Subcutaneous adipose tissue (tissue), 4 donors: ENCODE measurements around the gene SLC35F3. TPM values are rescaled to one million over a fixed set of nuclear protein-coding genes. Genes with fewer than 3 reads are reported as not detected.

ENCODE experiments used
- CTCF ChIP-seq: fragments of 450-650 bp; IDR thresholded peaks from one replicate; pipeline ENCODE4 v1.5.1; 2016; ENCODE audit warnings: low read depth, mild to moderate bottlenecking, control low read depth, antibody characterized with exemption, moderate library complexity
- total RNA-seq, 4 donors: library from RNA; depleted of rRNA; stranded (reverse); fragments of >200 nt; gene quantifications; one replicate each; pipeline ENCODE4 v1.1.0, GENCODE V29; 2016

The SLC35F3 gene
- total RNA-seq, 4 donors from 2014 or later, result 0.44 TPM; not detected in 3

- no peak for TF ChIP-seq CTCF
These were observed 281.7 kb downstream of the SLC35F3 start for GRCh38 chr1:234186037-234186688.

DNA sequence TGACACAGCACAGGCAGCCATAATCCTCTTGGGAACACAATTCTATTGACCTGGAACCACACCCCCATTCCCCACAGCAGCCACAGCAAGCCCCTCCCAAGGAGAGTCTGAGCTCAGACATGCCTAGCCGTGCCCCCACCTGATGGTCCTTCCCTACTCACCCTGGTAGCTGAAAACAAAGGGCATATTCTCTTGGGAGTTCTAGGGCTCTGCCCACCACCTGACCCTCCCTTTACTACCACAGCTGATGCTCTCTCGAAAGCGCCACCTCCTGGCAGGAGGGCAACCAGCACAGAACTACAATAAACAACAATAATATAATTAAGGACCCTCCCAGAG lies 283.9 kb downstream of the SLC35F3 start:
- TF ChIP-seq CTCF, result no peak

- no peak for TF ChIP-seq CTCF
These were observed 293.4 kb downstream of the SLC35F3 start for GRCh38 chr1:234197839-234198238.

DNA sequence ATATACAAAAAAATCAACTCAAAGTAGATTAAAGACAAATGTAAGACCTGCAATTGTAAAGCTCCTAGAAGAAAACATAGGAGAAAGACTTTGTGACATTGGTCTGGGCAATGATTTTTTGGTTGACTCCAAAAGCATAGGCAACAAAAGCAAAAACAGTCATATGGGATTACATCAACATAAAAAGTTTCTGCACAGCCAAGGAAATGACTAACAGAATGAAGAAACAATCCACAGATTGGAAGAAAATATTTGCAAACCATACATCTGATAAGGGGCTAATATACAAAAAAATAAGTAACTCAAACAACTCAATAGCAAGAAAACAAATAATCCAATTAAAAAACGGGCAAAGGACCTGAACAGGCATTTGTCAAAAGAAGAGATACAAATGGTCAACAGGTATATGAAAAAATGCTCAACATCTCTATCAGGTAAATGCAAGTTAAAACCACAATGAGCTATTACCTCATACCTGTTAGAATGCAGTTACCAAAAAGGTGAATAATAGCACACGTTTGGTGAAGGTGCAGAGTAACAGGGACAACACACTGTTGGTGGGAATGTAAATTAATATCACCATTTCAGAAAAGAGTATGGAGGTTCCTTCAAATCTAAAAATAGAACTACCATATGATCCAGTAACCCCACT lies 295.1 kb downstream of the SLC35F3 start:
- TF ChIP-seq CTCF, result no peak

DNA sequence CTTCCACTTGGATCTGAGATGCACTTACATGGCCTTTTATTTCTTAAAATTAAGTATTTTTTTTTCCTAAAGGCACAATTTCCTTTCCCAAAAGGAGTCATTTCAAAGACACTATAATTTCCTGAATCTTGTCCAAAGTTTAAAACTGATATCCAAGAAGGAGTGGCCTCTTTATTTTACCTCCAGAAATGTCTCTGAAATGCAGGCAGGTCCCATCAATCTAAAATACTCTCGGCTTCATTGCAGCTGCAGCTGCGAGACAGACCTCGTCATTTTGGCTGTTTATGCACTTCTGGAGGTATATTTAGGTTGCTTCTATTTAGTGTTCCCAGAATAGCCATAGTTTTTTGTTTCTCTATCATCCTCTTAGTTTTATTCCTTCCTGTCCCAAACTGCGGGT lies 296.1 kb downstream of the SLC35F3 start:
- no peak for TF ChIP-seq CTCF

DNA sequence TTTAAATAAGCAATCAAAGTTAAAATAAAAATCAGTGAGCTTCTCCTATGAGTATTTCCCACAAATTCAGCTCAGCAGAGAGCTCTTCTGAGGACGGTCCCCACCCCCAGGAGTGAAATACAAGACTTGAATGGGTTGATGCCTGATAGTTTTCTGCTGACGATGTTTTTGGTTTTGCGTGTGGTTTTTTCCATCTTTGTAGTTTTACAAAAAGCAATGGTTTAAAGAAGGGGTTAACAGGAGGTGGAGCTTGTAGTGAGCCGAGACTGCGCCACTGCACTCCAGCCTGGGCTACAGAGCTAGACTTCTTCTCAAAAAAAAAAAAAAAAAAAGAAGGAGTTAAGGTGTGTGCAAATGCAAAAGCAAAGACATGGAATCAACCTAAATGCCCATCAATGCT lies 297.1 kb downstream of the SLC35F3 start:
- TF ChIP-seq CTCF, result no peak

DNA sequence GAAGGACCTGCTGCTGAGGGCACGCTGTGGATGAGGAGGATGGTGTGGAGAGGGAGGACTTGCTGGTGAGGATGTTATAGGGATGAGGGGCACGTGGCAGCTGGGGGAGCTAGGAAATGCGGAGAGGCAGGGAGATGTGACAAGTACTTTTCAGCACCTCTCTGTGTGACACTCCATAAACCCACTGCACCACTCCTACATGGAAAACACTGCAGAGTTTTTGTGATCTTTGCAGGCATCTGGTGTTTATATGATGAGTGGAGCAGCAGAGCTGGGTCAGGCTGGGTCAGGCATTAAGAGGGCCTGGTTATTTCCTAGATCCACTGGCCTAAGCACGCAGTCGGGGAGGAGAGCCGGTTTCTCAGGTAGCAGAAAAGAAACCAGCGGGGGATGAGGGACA lies 301.5 kb downstream of the SLC35F3 start:
- TF ChIP-seq CTCF, result no peak
